H1 (cell line): ENCODE measurements around the gene CD151.

Experiments
- CEBPB ChIP-seq: IDR thresholded peaks from 2 replicates; pipeline ENCODE4 v1.6.1; 2012; ENCODE audit warnings: low read depth, low read length
- CREB1 ChIP-seq: IDR thresholded peaks from 2 replicates; pipeline ENCODE4 v1.6.1; 2012; ENCODE audit warnings: inconsistent platforms
- EP300 ChIP-seq, 2 experiments: IDR thresholded peaks; 1 replicate in 1 of 2; 2 replicates in 1 of 2; pipeline ENCODE4 v1.6.1; 2011 to 2012; ENCODE audit warnings: low read depth in 2 of 2, low read length in 2 of 2, mild to moderate bottlenecking in 2 of 2, borderline replicate concordance in 1 of 2, inconsistent platforms in 1 of 2, moderate library complexity in 1 of 2
- EZH2 ChIP-seq: fragments of 200-600 bp; sonication (generic); IDR thresholded peaks from 2 replicates; pipeline ENCODE4 v1.7.1; 2012; ENCODE audit warnings: low read depth, mild to moderate bottlenecking, moderate library complexity, low read length, inconsistent platforms; ENCODE audit not compliant: severe bottlenecking
- GABPA ChIP-seq: IDR thresholded peaks from 2 replicates; pipeline ENCODE4 v1.6.1; 2011; ENCODE audit warnings: mild to moderate bottlenecking, low read length, moderate library complexity, borderline replicate concordance; ENCODE audit not compliant: insufficient read depth
- MAX ChIP-seq: IDR thresholded peaks from 2 replicates; pipeline ENCODE4 v1.6.1; 2012; ENCODE audit warnings: inconsistent platforms
- POLR2A ChIP-seq, 2 experiments: IDR thresholded peaks; 1 replicate in 1 of 2; 2 replicates in 1 of 2; pipeline ENCODE4 v1.6.1; 2011; ENCODE audit warnings: low read depth in 2 of 2, low read length in 2 of 2, mild to moderate bottlenecking in 2 of 2; ENCODE audit errors: control extremely low read depth in 1 of 2
- POLR2AphosphoS5 ChIP-seq: IDR thresholded peaks from 2 replicates; pipeline ENCODE4 v1.6.1; 2011; ENCODE audit warnings: low read depth, low read length
- SRF ChIP-seq: IDR thresholded peaks from 2 replicates; pipeline ENCODE4 v1.6.1; 2011; ENCODE audit warnings: mild to moderate bottlenecking, low read depth, low read length, moderate library complexity
- TAF1 ChIP-seq: IDR thresholded peaks from 2 replicates; pipeline ENCODE4 v1.6.1; 2011; ENCODE audit warnings: mild to moderate bottlenecking, low read depth, low read length
- TCF12 ChIP-seq: IDR thresholded peaks from 2 replicates; pipeline ENCODE4 v1.6.1; 2011; ENCODE audit warnings: low read depth, mild to moderate bottlenecking, low read length
- ZNF274 ChIP-seq: IDR thresholded peaks from 2 replicates; pipeline ENCODE4 v1.7.0; 2012; ENCODE audit warnings: low read length, borderline replicate concordance; ENCODE audit errors: extremely low read depth
- TF ChIP-seq, protein P1 (sequence below), 3 experiments: IDR thresholded peaks; 1 replicate in 2 of 3; 2 replicates in 1 of 3; pipeline versions ENCODE4 v1.5.1 to v1.6.1; 2011; ENCODE audit warnings: low read length in 3 of 3, mild to moderate bottlenecking in 3 of 3, inconsistent platforms in 2 of 3, low read depth in 1 of 3, moderate library complexity in 1 of 3; ENCODE audit not compliant: insufficient read depth in 1 of 3; ENCODE audit errors: control extremely low read depth in 1 of 3

DNA sequence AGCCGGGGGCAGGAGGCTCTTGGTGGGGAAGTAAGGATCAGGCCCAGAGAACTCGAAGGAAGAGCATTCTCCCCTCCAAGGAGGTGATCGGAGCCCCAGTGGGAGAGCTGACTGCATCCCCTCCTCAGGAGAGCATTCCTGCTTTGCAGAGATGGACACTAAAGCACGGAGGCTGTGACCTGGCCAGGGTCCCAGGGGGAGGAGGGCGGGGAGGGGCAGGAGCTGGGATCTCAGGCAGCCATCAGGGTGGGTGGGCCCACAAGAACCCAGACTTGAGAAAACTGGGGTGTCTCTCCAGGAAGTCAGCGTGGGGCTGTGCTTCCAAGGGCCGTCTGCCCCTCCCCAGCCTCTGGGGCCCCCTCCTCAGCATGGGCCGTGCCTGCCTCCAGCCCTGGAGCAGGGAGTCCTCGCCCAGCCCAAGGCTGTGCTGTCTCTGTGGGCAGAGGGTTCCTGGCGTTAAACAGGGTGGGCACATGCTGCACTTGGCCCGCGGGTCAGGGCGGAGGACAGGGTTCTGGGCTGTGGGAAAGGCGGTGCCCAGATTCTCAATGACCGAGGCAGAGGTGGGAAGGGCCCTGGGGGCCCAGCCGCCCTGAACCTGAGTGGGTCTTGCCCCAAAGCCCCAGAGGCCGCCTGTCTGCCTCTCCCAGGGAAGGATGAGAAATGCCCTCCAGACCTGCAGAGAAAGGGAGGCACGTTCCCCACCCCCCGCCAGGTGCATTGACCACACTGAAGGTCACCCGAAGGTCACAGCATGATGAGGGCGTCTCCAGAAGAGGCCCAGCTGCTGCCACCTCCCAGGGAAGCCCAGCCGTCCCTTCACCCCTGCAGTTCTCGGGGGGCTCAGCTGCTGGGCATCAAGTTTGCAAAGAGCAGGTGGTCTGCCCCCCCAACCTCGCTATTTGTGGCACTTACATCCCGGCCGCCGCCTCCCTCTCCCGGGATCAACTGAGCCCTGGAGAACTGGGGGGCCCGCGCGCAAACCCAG is 43.5 kb upstream of the CD151 start:
- TF ChIP-seq POLR2AphosphoS5 (no peak), POLR2A (IDR thresholded peaks at IDR 0.05; ENCODE audit: control extremely low read depth in 1 of 2, low read depth in 2 of 2, low read length in 2 of 2) (no peak), CEBPB (no peak), EZH2 (no peak), CREB1 (no peak), TCF12 (no peak), ZNF274 (no peak), TAF1 (no peak), MAX (no peak), SRF (no peak), GABPA (no peak), EP300 (IDR thresholded peaks at IDR 0.05; ENCODE audit: borderline replicate concordance in 1 of 2, low read depth in 2 of 2, low read length in 2 of 2) (no peak)
- TF ChIP-seq, protein P1, sequence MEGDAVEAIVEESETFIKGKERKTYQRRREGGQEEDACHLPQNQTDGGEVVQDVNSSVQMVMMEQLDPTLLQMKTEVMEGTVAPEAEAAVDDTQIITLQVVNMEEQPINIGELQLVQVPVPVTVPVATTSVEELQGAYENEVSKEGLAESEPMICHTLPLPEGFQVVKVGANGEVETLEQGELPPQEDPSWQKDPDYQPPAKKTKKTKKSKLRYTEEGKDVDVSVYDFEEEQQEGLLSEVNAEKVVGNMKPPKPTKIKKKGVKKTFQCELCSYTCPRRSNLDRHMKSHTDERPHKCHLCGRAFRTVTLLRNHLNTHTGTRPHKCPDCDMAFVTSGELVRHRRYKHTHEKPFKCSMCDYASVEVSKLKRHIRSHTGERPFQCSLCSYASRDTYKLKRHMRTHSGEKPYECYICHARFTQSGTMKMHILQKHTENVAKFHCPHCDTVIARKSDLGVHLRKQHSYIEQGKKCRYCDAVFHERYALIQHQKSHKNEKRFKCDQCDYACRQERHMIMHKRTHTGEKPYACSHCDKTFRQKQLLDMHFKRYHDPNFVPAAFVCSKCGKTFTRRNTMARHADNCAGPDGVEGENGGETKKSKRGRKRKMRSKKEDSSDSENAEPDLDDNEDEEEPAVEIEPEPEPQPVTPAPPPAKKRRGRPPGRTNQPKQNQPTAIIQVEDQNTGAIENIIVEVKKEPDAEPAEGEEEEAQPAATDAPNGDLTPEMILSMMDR (IDR thresholded peaks at IDR 0.05; ENCODE audit: control extremely low read depth in 1 of 3, insufficient read depth in 1 of 3, low read depth in 1 of 3, low read length in 3 of 3) = no peak
